ENCODE data around the gene JMJD8.

The JMJD8 gene

GRCh38 chr16:702341-702740, 18.2 kb upstream of the JMJD8 start:
- TF ChIP-seq FOXP2 (optimal IDR thresholded peaks at IDR 0.05; ENCODE audit: borderline replicate concordance, extremely low read depth, extremely low read length, insufficient read depth) (no peak), POLR2AphosphoS5 (IDR thresholded peaks at IDR 0.05; ENCODE audit: low read depth, low read length) (no peak), REST (IDR thresholded peaks at IDR 0.05; ENCODE audit: insufficient read depth in 1 of 2, low read depth in 2 of 2, low read length in 2 of 2) (no peak)

GRCh38 chr16:700684-701584, 16.8 kb upstream of the JMJD8 start:
- TF ChIP-seq REST (IDR thresholded peaks at IDR 0.05; ENCODE audit: insufficient read depth in 1 of 2, low read depth in 2 of 2, low read length in 2 of 2): peak; percentile 90 to 98
- no peak for TF ChIP-seq FOXP2 (optimal IDR thresholded peaks at IDR 0.05; ENCODE audit: borderline replicate concordance, extremely low read depth, extremely low read length, insufficient read depth)

GRCh38 chr16:698911-699671, 15.0 kb upstream of the JMJD8 start:
- TF ChIP-seq POLR2AphosphoS5 (IDR thresholded peaks at IDR 0.05; ENCODE audit: low read depth, low read length): no peak
- no peak for TF ChIP-seq FOXP2 (optimal IDR thresholded peaks at IDR 0.05; ENCODE audit: borderline replicate concordance, extremely low read depth, extremely low read length, insufficient read depth)
- TF ChIP-seq REST (IDR thresholded peaks at IDR 0.05; ENCODE audit: insufficient read depth in 1 of 2, low read depth in 2 of 2, low read length in 2 of 2): no peak
- TF ChIP-seq SIN3A (IDR thresholded peaks at IDR 0.05; ENCODE audit: borderline replicate concordance, insufficient read depth, low read length): no peak
- TF ChIP-seq TAF1 (IDR thresholded peaks at IDR 0.05; ENCODE audit: borderline replicate concordance, insufficient read depth, low read length): no peak

- TF ChIP-seq REST (IDR thresholded peaks at IDR 0.05; ENCODE audit: insufficient read depth in 1 of 2, low read depth in 2 of 2, low read length in 2 of 2): no peak
- no peak for TF ChIP-seq POLR2AphosphoS5 (IDR thresholded peaks at IDR 0.05; ENCODE audit: low read depth, low read length)
- no peak for TF ChIP-seq SIN3A (IDR thresholded peaks at IDR 0.05; ENCODE audit: borderline replicate concordance, insufficient read depth, low read length)
- TF ChIP-seq FOXP2 (optimal IDR thresholded peaks at IDR 0.05; ENCODE audit: borderline replicate concordance, extremely low read depth, extremely low read length, insufficient read depth): no peak
- TF ChIP-seq TAF1 (IDR thresholded peaks at IDR 0.05; ENCODE audit: borderline replicate concordance, insufficient read depth, low read length): no peak
These were observed 11.4 kb upstream of the JMJD8 start for GRCh38 chr16:695355-696089.

All from PFSK-1 (cell line).